HepG2 (cell line): ENCODE results near the gene ATP1A2. TPM values are rescaled to one million over a fixed set of nuclear protein-coding genes. Genes with fewer than 3 reads are reported as not detected.
A peak's percentile ranks its signal among the peaks of the same experiment; 100 is the strongest.

Experiments
- ATAC-seq: fragments of 200-7000 bp; cut with Tn5 transposase; 3 replicates; pipeline ENCODE4 v1.9.1; 2020; ENCODE audit warnings: mild to moderate bottlenecking, moderate library complexity
- BruUV-seq: library from RNA; stranded (reverse); fragments of 400-500 nt; replicated peaks from 2 replicates; lab custom pipeline; 2021; lab: Mats Ljungman, UMichigan
- CTCF ChIA-PET: fragments of 300-600 bp; formaldehyde crosslinking; extraction: SDS; loops from one replicate; lab custom pipeline; 2021; ENCODE audit warnings: low total read pairs, inconsistent platforms, low intra/inter-chr PET ratio; lab: Yijun Ruan, JAX
- POLR2A ChIA-PET: fragments of 350-600 bp; sonication (Branson Sonifier 250); formaldehyde crosslinking; loops from one replicate; lab custom pipeline; 2020; ENCODE audit warnings: antibody characterized with exemption, inconsistent platforms; lab: Yijun Ruan, JAX
- DNase-seq: peaks from one replicate; pipeline ENCODE4 v3.0.0-alpha.2; 2015; ENCODE audit warnings: low spot score
- FAIRE-seq: peaks from 3 replicates; lab custom pipeline; 2011; peaks lifted over from hg19 to GRCh38; lab: Jason Lieb, UNC
- H2AFZ ChIP-seq: one replicate; pipeline ENCODE4 v1.6.1; 2011; ENCODE audit warnings: low read length, inconsistent platforms
- H3K27ac ChIP-seq: fragments of 300-600 bp; 3 replicates; pipeline ENCODE4 v1.8.0; 2011; ENCODE audit warnings: mixed run types, mild to moderate bottlenecking, mixed read lengths, low read length, inconsistent platforms; ENCODE audit not compliant: insufficient read depth; ENCODE audit errors: extremely low read length
- H3K27me3 ChIP-seq, 2 experiments: fragments of 200-600 bp in 1 of 2; 2 replicates in 1 of 2; 3 replicates in 1 of 2; pipeline versions ENCODE4 v1.6.0 to v1.8.0; 2011; ENCODE audit warnings: low read length in 2 of 2, mild to moderate bottlenecking in 2 of 2, moderate library complexity in 2 of 2, inconsistent platforms in 1 of 2; ENCODE audit not compliant: insufficient read depth in 2 of 2, control insufficient read depth in 1 of 2
- H3K36me3 ChIP-seq, 2 experiments: fragments of 200-600 bp in 1 of 2; replicated peaks in 1 of 2; 2 replicates in 1 of 2; 3 replicates in 1 of 2; pipeline versions ENCODE4 v1.5.1 to v1.8.0; 2011; ENCODE audit warnings: low read length in 2 of 2, inconsistent platforms in 1 of 2; ENCODE audit not compliant: insufficient read depth in 2 of 2, control insufficient read depth in 1 of 2
- H3K4me1 ChIP-seq: 2 replicates; pipeline ENCODE4 v1.5.1; 2012; ENCODE audit warnings: low read length, inconsistent platforms; ENCODE audit not compliant: insufficient read depth
- H3K4me2 ChIP-seq: 2 replicates; pipeline ENCODE4 v1.6.0; 2011; ENCODE audit warnings: low read depth, low read length, inconsistent platforms
- H3K4me3 ChIP-seq, 3 experiments: fragments of 200-600 bp in 1 of 3; sonication (generic), shearing (Covaris generic) in 1 of 3; replicated peaks in 1 of 3; 2 replicates each; pipeline ENCODE4 v1.5.1; 2011 to 2016; ENCODE audit warnings: low read length in 3 of 3, inconsistent platforms in 2 of 3, low read depth in 2 of 3, mild to moderate bottlenecking in 2 of 3, control low read depth in 1 of 3, mixed read lengths in 1 of 3; ENCODE audit not compliant: insufficient read depth in 1 of 3
- H3K79me2 ChIP-seq: one replicate; pipeline ENCODE4 v1.6.1; 2011; ENCODE audit warnings: low read length, inconsistent platforms; ENCODE audit not compliant: insufficient read depth
- H3K9ac ChIP-seq: 2 replicates; pipeline ENCODE4 v1.6.0; 2011; ENCODE audit warnings: mild to moderate bottlenecking, low read depth, low read length, inconsistent platforms; ENCODE audit not compliant: insufficient read depth
- H3K9me3 ChIP-seq: 2 replicates; pipeline ENCODE4 v1.5.1; 2012; ENCODE audit warnings: mild to moderate bottlenecking, low read length
- H4K20me1 ChIP-seq: 2 replicates; pipeline ENCODE4 v1.6.0; 2011; ENCODE audit warnings: inconsistent platforms, mild to moderate bottlenecking, low read length, moderate library complexity; ENCODE audit not compliant: insufficient read depth
- BHLHE40 ChIP-seq: IDR thresholded peaks from 2 replicates; pipeline ENCODE4 v1.6.1; 2011; ENCODE audit warnings: low read length, improper control_type of control experiment
- ZBTB34 ChIP-seq: sonication (generic); formaldehyde crosslinking; IDR thresholded peaks from 2 replicates; pipeline ENCODE4 v1.8.0; 2022; ENCODE audit warnings: mild to moderate bottlenecking, missing genetic modification reagents
- WGBS: methylation state at CpG from one replicate; pipeline ENCODE4 v1.1.6; 2017; ENCODE audit warnings: low lambda C conversion rate; 5-methylcytosine and 5-hydroxymethylcytosine counted together
- in situ Hi-C: cut with HindIII; loops from 2 replicates; pipeline ENCODE4 v1.10.0; 2017; ENCODE audit warnings: low pct_unique_long_range_greater_than_20kb; ENCODE audit not compliant: extremely low pct_ligation_motif_present
- intact Hi-C: fragments of 100-400 bp; cut with micrococcal nuclease; formaldehyde crosslinking; loops from one replicate; pipeline ENCODE4 v1.10.0; 2022; ENCODE audit not compliant: unreplicated experiment
- polyA plus RNA-seq, 8 experiments: library from polyadenylated mRNA; depleted of rRNA in 3 of 8; stranded (reverse) in 7 of 8; unstranded in 1 of 8; fragments of >200 nt; fragmentation: Illumina TruSeq in 4 of 8; extraction: Trizol in 4 of 8; gene quantifications; 2 replicates each; pipeline versions ENCODE4 v1.2.1 to v1.2.3, GENCODE V29; 2011 to 2016; ENCODE audit warnings: low read depth in 4 of 8, missing spikeins in 1 of 8, mixed read lengths in 1 of 8; ENCODE audit not compliant: insufficient read depth in 1 of 8
- total RNA-seq, 5 experiments: library from RNA; depleted of rRNA; stranded (reverse); fragments of >200 nt; fragmentation: Illumina TruSeq; extraction: Trizol; gene quantifications; 2 replicates each; pipeline ENCODE4 v1.2.3, GENCODE V29; 2016; ENCODE audit warnings: low read depth in 1 of 5
- TF ChIP-seq, protein P1 (sequence below): sonication (generic); formaldehyde crosslinking; IDR thresholded peaks from 2 replicates; pipeline ENCODE4 v1.4.0; 2020; ENCODE audit warnings: low read depth, missing genetic modification reagents

The ATP1A2 gene
- total and polyA plus RNA-seq, 2 of the 13 experiments (the other 11 are each of a cell fraction or from before 2014, with no cell fraction given), result 0.16 TPM; not detected in 1

GRCh38 chr1:160187407-160187806 is 71.8 kb downstream of the ATP1A2 start:
- Histone ChIP-seq H3K79me2 (no peaks in the 10 kb centered on the region), H3K27me3 (peaks cover 1 to 24% of the 10 kb centered on the region in 2 experiments; a peak in 3 of 5 replicates), H3K4me1 (peaks cover 13% of the 10 kb centered on the region), H2AFZ (no peak overlapping the region), H3K36me3 (no peaks in the 10 kb centered on the region), H3K9ac (no peak overlapping the region), H3K4me3 (peak overlapping the region in 1 of 3 experiments; percentile 8; a peak in 1 of 6 replicates), H3K27ac (no peak overlapping the region), H3K9me3 (no peaks in the 10 kb centered on the region), H4K20me1 (no peaks in the 10 kb centered on the region), H3K4me2 (peak overlapping the region; percentile 19; the same call in 1 of the 2 replicates)
- intact Hi-C loops, result no loop called here
- ChIA-PET POLR2A (no interaction called here), CTCF (no interaction called here)
- DNase-seq (no peak), ATAC-seq (peak; percentile 51), FAIRE-seq (no peak)
- no TSS peak for BruUV-seq
- in situ Hi-C loops, result no loop called here
- 21% methylated on average over 6 of the region's 7 CpGs for WGBS
- peak; percentile 29; the same call in 1 of the 2 replicates for TF ChIP-seq BHLHE40
- TF ChIP-seq, protein P1, sequence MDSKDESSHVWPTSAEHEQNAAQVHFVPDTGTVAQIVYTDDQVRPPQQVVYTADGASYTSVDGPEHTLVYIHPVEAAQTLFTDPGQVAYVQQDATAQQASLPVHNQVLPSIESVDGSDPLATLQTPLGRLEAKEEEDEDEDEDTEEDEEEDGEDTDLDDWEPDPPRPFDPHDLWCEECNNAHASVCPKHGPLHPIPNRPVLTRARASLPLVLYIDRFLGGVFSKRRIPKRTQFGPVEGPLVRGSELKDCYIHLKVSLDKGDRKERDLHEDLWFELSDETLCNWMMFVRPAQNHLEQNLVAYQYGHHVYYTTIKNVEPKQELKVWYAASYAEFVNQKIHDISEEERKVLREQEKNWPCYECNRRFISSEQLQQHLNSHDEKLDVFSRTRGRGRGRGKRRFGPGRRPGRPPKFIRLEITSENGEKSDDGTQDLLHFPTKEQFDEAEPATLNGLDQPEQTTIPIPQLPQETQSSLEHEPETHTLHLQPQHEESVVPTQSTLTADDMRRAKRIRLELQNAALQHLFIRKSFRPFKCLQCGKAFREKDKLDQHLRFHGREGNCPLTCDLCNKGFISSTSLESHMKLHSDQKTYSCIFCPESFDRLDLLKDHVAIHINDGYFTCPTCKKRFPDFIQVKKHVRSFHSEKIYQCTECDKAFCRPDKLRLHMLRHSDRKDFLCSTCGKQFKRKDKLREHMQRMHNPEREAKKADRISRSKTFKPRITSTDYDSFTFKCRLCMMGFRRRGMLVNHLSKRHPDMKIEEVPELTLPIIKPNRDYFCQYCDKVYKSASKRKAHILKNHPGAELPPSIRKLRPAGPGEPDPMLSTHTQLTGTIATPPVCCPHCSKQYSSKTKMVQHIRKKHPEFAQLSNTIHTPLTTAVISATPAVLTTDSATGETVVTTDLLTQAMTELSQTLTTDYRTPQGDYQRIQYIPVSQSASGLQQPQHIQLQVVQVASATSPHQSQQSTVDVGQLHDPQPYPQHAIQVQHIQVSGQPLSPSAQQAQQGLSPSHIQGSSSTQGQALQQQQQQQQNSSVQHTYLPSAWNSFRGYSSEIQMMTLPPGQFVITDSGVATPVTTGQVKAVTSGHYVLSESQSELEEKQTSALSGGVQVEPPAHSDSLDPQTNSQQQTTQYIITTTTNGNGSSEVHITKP (CRISPR knock-in tag), result peak; percentile 92
- TF ChIP-seq ZBTB34 (CRISPR knock-in tag), result no peak
